ENCODE results near the gene ZSCAN4.

The ZSCAN4 gene, protein sequence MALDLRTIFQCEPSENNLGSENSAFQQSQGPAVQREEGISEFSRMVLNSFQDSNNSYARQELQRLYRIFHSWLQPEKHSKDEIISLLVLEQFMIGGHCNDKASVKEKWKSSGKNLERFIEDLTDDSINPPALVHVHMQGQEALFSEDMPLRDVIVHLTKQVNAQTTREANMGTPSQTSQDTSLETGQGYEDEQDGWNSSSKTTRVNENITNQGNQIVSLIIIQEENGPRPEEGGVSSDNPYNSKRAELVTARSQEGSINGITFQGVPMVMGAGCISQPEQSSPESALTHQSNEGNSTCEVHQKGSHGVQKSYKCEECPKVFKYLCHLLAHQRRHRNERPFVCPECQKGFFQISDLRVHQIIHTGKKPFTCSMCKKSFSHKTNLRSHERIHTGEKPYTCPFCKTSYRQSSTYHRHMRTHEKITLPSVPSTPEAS

DNA sequence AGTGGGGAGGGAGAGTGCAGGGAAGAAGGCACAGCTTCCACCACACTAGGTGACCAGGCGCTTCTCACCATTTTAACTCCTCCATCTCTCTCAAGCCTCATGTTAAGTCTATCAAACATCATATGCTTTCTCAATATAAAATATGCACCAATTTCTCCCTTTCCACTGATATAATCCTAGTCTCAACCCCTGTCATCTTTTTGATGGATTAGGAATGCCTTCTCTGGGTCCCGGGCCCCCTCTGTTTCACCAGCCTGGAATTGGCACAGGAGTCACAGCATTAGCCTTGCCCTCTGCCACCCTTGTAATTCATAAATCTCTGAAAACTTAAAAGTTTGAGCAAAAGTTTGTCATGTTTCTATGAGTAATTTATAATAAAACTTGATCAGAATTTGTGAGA lies at the start of gene ZSCAN4:
Gene ZSCAN4 (plus strand): TSS at position 301 of the 400 bp plus-strand sequence. CDS start 7,211 bp downstream, outside the sequence.
- DNase-seq (ENCODE audit: low read depth): no peak
- H3K9ac ChIP-seq (ENCODE audit: low read length): no peak within 1 kb of the TSS
- no peaks in the 10 kb centered on the region for H3K36me3 ChIP-seq (ENCODE audit: control insufficient read depth, insufficient read depth, low read length, severe bottlenecking)

DNA sequence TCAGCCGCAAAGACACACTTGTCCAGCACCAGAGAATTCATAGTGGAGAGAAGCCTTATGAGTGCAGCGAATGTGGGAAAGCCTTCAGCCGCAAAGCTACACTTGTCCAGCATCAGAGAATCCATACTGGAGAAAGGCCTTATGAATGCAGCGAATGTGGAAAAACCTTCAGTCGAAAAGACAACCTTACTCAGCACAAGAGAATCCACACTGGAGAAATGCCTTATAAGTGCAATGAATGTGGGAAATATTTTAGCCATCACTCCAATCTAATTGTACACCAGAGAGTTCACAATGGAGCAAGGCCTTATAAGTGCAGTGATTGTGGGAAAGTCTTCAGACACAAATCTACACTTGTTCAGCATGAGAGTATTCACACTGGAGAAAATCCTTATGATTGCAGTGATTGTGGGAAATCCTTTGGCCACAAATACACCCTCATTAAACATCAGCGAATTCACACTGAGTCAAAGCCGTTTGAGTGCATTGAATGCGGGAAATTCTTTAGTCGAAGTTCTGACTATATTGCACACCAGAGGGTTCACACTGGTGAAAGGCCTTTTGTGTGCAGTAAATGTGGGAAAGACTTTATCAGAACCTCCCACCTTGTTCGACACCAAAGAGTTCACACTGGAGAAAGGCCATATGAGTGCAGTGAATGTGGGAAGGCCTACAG lies 47.9 kb upstream of the ZSCAN4 start:
- Histone ChIP-seq H3K9ac (ENCODE audit: low read length) (no peak overlapping the region), H3K36me3 (ENCODE audit: control insufficient read depth, insufficient read depth, low read length, severe bottlenecking) (peaks cover 96% of the 10 kb centered on the region), H3K4me3 (ENCODE audit: low read length) (peak overlapping the region; percentile 72), H3K4me1 (ENCODE audit: control insufficient read depth, insufficient read depth, low read length) (no peaks in the 10 kb centered on the region), H3K27me3 (replicated peaks; ENCODE audit: control insufficient read depth, insufficient read depth, low read length) (no peaks in the 10 kb centered on the region), H3K9me3 (ENCODE audit: control insufficient read depth, low read length) (peaks cover 100% of the 10 kb centered on the region)
- no peak for DNase-seq (ENCODE audit: low read depth)

More for the DNA sequence above, at the start of gene ZSCAN4:
- Histone ChIP-seq H3K4me1 (ENCODE audit: control insufficient read depth, insufficient read depth, low read length) (peaks cover 20% of the 10 kb centered on the region), H3K27me3 (replicated peaks; ENCODE audit: control insufficient read depth, insufficient read depth, low read length) (peaks cover 6% of the 10 kb centered on the region), H3K9me3 (ENCODE audit: control insufficient read depth, low read length) (no peaks in the 10 kb centered on the region), H3K4me3 (ENCODE audit: low read length) (no peak within 1 kb of the TSS)

DNA sequence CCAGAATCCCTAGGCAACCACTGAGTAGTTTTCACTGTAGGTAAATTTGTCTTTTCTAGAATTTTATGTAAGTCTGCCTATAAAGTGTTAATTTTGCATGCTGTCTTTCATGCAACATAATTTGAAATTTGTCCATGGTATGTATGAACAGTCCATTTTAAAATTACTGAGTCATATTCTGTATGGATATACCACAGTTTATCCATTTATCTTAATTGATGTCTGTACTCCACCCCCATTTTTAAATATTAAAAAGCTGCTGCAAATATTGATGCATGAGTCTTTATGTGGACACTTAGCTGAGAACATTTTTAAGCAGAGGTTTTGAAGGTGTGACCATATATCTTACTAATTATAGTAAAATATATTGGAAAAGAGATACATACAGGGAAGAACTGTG lies 45.6 kb upstream of the ZSCAN4 start:
- no peaks in the 10 kb centered on the region for H3K27me3 ChIP-seq (replicated peaks; ENCODE audit: control insufficient read depth, insufficient read depth, low read length)
- no peaks in the 10 kb centered on the region for H3K4me1 ChIP-seq (ENCODE audit: control insufficient read depth, insufficient read depth, low read length)
- peaks cover 75% of the 10 kb centered on the region for H3K36me3 ChIP-seq (ENCODE audit: control insufficient read depth, insufficient read depth, low read length, severe bottlenecking)
- no peak overlapping the region for H3K9ac ChIP-seq (ENCODE audit: low read length)
- peaks cover 88% of the 10 kb centered on the region for H3K9me3 ChIP-seq (ENCODE audit: control insufficient read depth, low read length)
- no peak for DNase-seq (ENCODE audit: low read depth)
- peak overlapping the region; percentile 72 for H3K4me3 ChIP-seq (ENCODE audit: low read length)

DNA sequence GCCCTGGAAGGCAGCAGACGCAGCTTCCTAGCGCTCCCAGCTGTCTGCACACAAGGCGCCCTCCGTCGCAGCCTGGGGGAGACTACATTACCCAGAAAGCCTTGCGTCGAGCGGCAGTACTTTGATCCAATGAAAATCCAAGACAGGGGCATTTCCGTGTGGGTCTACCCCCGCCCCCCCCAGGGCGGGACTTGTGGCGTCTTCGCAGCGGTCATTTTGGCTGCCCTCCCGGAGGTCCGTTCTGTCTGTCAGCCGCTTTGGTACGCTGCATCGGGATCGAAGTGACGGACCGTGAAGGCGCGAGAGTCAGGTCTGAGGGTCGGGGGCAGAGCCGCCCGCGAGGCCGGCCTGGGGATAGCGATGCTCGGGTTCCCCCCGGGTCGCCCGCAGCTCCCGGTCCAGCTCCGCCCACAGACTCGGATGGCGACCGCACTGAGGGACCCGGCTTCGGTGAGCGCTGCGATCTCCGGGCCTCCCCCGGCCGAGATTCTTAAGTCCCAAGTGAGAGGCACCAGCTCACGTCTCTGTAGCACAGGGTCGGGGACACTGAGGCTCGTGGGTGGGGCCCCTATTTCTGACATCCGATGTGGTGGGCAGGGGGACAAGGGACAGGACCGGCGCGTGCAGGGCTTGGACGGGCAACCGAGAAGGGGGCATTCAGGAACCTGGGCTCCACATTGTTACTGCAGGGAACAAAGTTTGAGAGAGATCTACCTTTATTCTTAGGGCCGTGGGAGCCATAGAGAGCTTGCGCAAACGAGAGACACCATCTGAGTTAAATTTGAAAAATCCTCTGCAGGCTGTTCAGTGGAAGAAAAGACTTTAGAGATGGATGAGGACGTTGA lies 35.5 kb upstream of the ZSCAN4 start, which contains the start of gene ZNF211:
Gene ZNF211 (plus strand): TSS at position 182 of the 845 bp plus-strand sequence. CDS start 179 bp downstream, at position 361.
- Histone ChIP-seq H3K36me3 (ENCODE audit: control insufficient read depth, insufficient read depth, low read length, severe bottlenecking) (peaks cover 30% of the 10 kb centered on the region), H3K9me3 (ENCODE audit: control insufficient read depth, low read length) (peaks cover 24% of the 10 kb centered on the region), H3K4me1 (ENCODE audit: control insufficient read depth, insufficient read depth, low read length) (peaks cover 10% of the 10 kb centered on the region), H3K27me3 (replicated peaks; ENCODE audit: control insufficient read depth, insufficient read depth, low read length) (no peaks in the 10 kb centered on the region), H3K4me3 (ENCODE audit: low read length) (peak within 1 kb of the TSS; percentile 99), H3K9ac (ENCODE audit: low read length) (peak within 1 kb of the TSS; percentile 96)
- DNase-seq (ENCODE audit: low read depth): peak; percentile 97

DNA sequence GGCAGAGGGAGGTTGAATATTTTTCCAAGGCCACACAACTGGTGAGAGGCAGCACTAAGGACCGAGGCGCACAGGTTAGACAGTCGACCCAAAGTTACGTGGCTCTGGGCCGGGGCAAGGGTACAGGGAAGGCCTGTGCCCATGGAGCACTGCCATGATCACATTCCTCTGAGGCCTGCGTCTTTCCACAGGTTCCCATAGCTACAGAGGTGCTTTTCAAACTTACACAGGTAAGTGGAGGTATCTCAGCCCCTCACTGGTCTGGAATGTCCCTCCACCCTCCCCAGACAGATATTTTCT lies 35.0 kb upstream of the ZSCAN4 start:
- H3K36me3 ChIP-seq (ENCODE audit: control insufficient read depth, insufficient read depth, low read length, severe bottlenecking): peaks cover 36% of the 10 kb centered on the region
- H3K4me3 ChIP-seq (ENCODE audit: low read length): peak overlapping the region; percentile 99
- H3K4me1 ChIP-seq (ENCODE audit: control insufficient read depth, insufficient read depth, low read length): peaks cover 10% of the 10 kb centered on the region
- DNase-seq (ENCODE audit: low read depth): no peak
- no peaks in the 10 kb centered on the region for H3K27me3 ChIP-seq (replicated peaks; ENCODE audit: control insufficient read depth, insufficient read depth, low read length)
- H3K9me3 ChIP-seq (ENCODE audit: control insufficient read depth, low read length): peaks cover 30% of the 10 kb centered on the region
- peak overlapping the region; percentile 96 for H3K9ac ChIP-seq (ENCODE audit: low read length)

DNA sequence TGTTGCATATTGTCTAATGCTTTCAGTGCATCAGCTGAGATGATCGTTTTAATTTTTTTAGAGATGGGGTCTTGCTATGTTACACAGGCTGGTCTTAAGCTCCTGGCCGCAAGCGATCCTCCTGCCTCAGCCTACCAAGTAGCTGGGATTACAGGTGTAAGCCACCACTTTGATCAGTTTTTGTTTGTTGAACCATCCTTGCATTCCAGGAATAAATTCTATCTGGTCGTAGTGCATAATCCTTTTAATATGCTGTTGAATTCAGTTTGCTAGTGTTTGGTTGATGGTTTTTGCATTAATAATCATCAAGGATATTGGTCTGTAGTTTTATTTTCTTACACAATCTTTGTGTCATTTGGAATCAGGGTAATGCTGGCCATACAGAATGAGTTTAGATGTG lies 31.4 kb upstream of the ZSCAN4 start:
- no peaks in the 10 kb centered on the region for H3K27me3 ChIP-seq (replicated peaks; ENCODE audit: control insufficient read depth, insufficient read depth, low read length)
- DNase-seq (ENCODE audit: low read depth): no peak
- peaks cover 70% of the 10 kb centered on the region for H3K36me3 ChIP-seq (ENCODE audit: control insufficient read depth, insufficient read depth, low read length, severe bottlenecking)
- peaks cover 10% of the 10 kb centered on the region for H3K4me1 ChIP-seq (ENCODE audit: control insufficient read depth, insufficient read depth, low read length)
- no peak overlapping the region for H3K9ac ChIP-seq (ENCODE audit: low read length)
- H3K4me3 ChIP-seq (ENCODE audit: low read length): peak overlapping the region; percentile 39
- H3K9me3 ChIP-seq (ENCODE audit: control insufficient read depth, low read length): peaks cover 51% of the 10 kb centered on the region

DNA sequence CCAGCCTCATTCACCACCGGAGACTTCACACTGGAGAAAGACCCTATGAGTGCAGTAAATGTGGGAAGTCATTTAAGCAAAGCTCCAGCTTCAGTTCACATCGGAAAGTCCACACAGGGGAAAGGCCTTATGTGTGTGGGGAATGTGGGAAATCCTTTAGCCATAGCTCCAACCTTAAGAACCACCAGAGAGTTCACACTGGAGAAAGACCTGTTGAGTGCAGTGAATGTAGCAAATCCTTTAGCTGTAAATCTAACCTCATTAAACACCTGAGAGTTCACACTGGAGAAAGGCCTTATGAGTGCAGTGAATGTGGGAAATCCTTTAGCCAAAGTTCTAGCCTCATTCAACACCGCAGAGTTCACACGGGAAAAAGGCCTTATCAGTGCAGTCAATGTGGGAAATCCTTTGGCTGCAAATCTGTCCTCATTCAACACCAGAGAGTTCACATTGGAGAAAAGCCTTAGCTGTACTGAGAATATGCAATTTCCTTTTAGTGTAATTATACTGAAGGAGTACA lies 27.0 kb upstream of the ZSCAN4 start:
- peaks cover 56% of the 10 kb centered on the region for H3K36me3 ChIP-seq (ENCODE audit: control insufficient read depth, insufficient read depth, low read length, severe bottlenecking)
- H3K4me3 ChIP-seq (ENCODE audit: low read length): peak overlapping the region; percentile 9
- DNase-seq (ENCODE audit: low read depth): no peak

DNA sequence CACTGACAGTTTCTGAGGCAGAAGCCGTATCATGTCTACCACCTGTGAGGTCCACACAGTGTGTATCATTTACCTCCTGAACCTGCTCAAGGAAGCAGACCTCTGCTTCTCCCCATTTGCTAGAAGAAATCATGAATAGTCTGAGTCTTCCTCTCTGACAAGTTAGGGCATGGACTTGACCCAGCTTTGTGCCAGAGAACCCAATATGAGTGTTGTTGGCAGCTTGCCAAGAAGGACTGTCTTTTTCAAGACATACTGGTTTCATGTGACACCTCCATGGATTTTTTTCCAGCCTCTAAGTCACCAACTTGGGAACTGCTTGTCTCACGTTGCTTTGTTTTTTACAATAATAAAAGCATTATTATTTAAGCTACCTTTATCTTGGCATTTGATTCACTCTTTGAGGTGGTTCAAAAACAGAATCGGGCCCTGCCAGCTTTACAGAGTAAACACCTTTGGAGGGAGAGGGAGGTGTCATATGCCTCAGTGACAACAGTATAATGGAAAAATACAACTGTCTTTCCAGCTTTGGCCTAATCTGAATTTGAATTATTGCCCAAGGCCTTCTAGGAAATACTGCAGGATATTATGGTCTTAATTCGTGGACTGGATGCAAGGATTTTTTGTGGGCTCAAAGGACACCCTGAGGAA lies 26.2 kb upstream of the ZSCAN4 start:
- Histone ChIP-seq H3K4me1 (ENCODE audit: control insufficient read depth, insufficient read depth, low read length) (no peaks in the 10 kb centered on the region), H3K36me3 (ENCODE audit: control insufficient read depth, insufficient read depth, low read length, severe bottlenecking) (peaks cover 48% of the 10 kb centered on the region), H3K27me3 (replicated peaks; ENCODE audit: control insufficient read depth, insufficient read depth, low read length) (no peaks in the 10 kb centered on the region), H3K9me3 (ENCODE audit: control insufficient read depth, low read length) (peaks cover 38% of the 10 kb centered on the region), H3K9ac (ENCODE audit: low read length) (no peak overlapping the region), H3K4me3 (ENCODE audit: low read length) (no peak overlapping the region)
- DNase-seq (ENCODE audit: low read depth): no peak

More for the DNA sequence above, 27.0 kb upstream of the ZSCAN4 start:
- Histone ChIP-seq H3K27me3 (replicated peaks; ENCODE audit: control insufficient read depth, insufficient read depth, low read length) (no peaks in the 10 kb centered on the region), H3K9ac (ENCODE audit: low read length) (no peak overlapping the region), H3K4me1 (ENCODE audit: control insufficient read depth, insufficient read depth, low read length) (no peaks in the 10 kb centered on the region), H3K9me3 (ENCODE audit: control insufficient read depth, low read length) (peaks cover 46% of the 10 kb centered on the region)

DNA sequence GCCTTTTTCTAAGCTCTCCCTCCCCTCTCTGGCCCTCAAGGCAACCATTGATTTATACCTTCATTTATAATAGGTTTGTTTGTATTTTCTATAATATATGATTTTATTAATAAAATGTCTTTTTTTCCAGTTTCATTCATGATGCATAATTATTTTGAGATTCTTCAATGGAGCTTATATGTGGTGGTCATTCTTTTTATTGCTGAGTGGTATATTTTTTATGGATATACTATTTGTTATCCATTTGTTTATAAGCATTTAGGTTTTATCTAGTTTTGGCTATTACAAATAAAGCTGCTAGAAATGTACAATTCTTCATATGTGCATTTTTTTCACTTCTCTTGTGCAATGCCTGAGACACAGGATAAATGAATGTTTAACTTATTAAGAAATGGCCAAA lies 25.0 kb upstream of the ZSCAN4 start:
- Histone ChIP-seq H3K4me3 (ENCODE audit: low read length) (no peak overlapping the region), H3K36me3 (ENCODE audit: control insufficient read depth, insufficient read depth, low read length, severe bottlenecking) (peaks cover 40% of the 10 kb centered on the region), H3K27me3 (replicated peaks; ENCODE audit: control insufficient read depth, insufficient read depth, low read length) (no peaks in the 10 kb centered on the region), H3K9ac (ENCODE audit: low read length) (no peak overlapping the region), H3K4me1 (ENCODE audit: control insufficient read depth, insufficient read depth, low read length) (no peaks in the 10 kb centered on the region), H3K9me3 (ENCODE audit: control insufficient read depth, low read length) (peaks cover 26% of the 10 kb centered on the region)
- DNase-seq (ENCODE audit: low read depth): no peak

DNA sequence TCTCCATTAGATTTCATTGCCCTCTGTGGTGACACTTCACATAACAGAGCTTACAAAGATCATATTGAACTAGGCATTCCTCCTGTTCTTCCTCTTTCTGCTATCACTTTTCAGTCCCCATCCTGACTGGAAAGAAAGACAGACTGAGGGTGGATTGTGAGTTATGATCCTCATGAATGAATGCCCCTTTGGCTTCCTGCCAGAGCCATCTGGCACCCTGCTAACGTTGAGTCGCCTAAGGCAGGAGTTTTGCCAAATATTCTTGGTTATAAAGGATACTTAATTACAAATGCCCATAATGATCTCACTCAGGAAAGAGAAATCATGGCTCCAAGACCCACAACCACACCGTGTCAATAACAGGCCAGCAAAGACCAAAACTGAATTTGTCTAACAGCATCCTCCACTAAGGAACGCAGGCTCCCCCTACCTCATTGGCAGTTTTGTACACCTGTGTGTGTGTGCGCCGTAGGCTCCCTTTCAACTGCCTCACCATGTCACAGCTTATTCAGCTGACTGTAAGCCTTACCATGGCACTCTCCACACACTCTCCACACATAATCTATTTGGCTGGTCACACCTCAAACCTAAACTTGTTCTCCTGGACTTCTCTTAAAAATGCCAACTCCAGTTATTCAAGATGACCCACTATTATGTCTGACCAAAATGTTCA lies 20.3 kb upstream of the ZSCAN4 start:
- no peaks in the 10 kb centered on the region for H3K36me3 ChIP-seq (ENCODE audit: control insufficient read depth, insufficient read depth, low read length, severe bottlenecking)
- peaks cover 4% of the 10 kb centered on the region for H3K27me3 ChIP-seq (replicated peaks; ENCODE audit: control insufficient read depth, insufficient read depth, low read length)
- no peaks in the 10 kb centered on the region for H3K4me1 ChIP-seq (ENCODE audit: control insufficient read depth, insufficient read depth, low read length)
- H3K4me3 ChIP-seq (ENCODE audit: low read length): no peak overlapping the region
- DNase-seq (ENCODE audit: low read depth): no peak
- no peaks in the 10 kb centered on the region for H3K9me3 ChIP-seq (ENCODE audit: control insufficient read depth, low read length)
- no peak overlapping the region for H3K9ac ChIP-seq (ENCODE audit: low read length)
